Choroid plexus epithelial cell (primary cell): Measurements from ENCODE around the gene TARP.
"Not testable (repeated sequence)": the region's sequence is repeated elsewhere in the genome, so short reads cannot be mapped to it uniquely, and the experiment has no call there.

Source experiments
- DNase-seq: peaks from one replicate; pipeline ENCODE4 v3.0.0-alpha.2; 2010; ENCODE audit warnings: low read depth
- H3K4me3 ChIP-seq: 2 replicates; pipeline ENCODE4 v1.5.1; 2011; ENCODE audit warnings: low read depth, mild to moderate bottlenecking, control low read depth, low read length, moderate library complexity
- CTCF ChIP-seq: conservative IDR thresholded peaks from 2 replicates; pipeline ENCODE4 v1.5.1; 2011; ENCODE audit warnings: low read depth, mild to moderate bottlenecking, control low read depth, inconsistent platforms, low read length, moderate library complexity

TARP gene

DNA sequence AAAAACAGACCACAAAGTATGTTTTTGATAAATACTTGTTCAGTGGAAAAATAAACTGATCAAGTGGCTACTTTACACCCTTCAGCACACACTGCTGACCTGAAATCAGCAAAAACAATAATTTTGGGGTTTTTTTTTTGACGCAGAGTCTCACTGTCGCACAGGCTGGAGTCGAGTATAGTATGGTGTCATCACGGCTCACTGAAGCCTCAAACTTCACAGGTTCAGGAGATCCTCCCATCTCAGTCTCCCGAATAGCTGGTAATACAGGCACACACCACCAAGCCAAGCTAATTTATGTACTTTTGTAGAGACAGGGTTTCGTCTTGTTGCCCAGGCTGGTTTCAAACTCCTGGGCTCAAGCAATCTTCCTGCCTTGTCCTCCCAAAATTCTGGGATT, 30.6 kb downstream of the TARP start:
- no peak for TF ChIP-seq CTCF
- DNase-seq = no peak

DNA sequence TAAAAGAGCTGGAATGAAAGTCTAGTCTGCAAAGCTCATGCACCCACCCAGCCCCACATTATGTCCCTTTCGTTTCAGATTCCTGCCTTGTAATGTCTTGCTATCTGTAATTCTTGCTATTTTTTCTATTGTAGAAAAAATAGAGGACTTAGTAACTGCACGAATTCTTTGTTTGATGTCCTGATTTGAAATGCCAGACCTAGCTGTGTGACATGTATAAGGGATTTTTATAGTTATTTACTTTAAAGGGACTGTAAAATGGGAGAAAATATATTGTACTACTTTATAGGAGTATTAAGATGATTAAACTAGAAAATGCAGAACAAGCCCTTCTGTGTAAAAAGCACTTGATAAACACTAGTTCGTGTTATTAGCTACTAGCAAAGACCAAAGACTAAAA, 32.4 kb downstream of the TARP start:
- no peak for DNase-seq
- no peak overlapping the region for H3K4me3 ChIP-seq
- TF ChIP-seq CTCF = no peak

More for the DNA sequence above, 30.6 kb downstream of the TARP start:
- no peak overlapping the region for H3K4me3 ChIP-seq

- not testable (repeated sequence) for DNase-seq, H3K4me3 ChIP-seq
Measured at GRCh38 chr7:38239129-38239528, 34.3 kb downstream of the TARP start.

DNA sequence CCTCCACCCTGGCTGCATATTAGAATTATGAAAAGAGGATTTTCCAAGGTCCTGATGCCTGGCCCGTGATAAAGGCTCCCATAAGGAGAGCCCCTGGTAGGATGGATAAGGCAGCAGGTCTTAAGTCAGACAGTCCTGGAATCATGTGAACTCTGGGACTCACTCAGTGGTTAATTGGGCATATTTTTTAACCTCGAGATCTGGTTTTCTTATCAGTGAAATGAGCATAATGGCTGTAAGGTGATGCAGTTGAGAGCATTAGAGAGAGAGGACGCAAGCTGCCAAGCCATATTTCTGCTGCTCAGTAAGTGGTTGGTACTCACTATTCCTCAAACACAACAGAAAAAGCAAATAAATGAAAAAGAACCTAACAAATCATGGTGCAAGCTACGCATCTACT, 37.8 kb downstream of the TARP start:
- DNase-seq = no peak
- no peak overlapping the region for H3K4me3 ChIP-seq

GRCh38 chr7:38234759-38235158, 38.7 kb downstream of the TARP start:
- H3K4me3 ChIP-seq, DNase-seq: not testable (repeated sequence)

More for the DNA sequence above, 37.8 kb downstream of the TARP start:
- TF ChIP-seq CTCF = no peak

DNA sequence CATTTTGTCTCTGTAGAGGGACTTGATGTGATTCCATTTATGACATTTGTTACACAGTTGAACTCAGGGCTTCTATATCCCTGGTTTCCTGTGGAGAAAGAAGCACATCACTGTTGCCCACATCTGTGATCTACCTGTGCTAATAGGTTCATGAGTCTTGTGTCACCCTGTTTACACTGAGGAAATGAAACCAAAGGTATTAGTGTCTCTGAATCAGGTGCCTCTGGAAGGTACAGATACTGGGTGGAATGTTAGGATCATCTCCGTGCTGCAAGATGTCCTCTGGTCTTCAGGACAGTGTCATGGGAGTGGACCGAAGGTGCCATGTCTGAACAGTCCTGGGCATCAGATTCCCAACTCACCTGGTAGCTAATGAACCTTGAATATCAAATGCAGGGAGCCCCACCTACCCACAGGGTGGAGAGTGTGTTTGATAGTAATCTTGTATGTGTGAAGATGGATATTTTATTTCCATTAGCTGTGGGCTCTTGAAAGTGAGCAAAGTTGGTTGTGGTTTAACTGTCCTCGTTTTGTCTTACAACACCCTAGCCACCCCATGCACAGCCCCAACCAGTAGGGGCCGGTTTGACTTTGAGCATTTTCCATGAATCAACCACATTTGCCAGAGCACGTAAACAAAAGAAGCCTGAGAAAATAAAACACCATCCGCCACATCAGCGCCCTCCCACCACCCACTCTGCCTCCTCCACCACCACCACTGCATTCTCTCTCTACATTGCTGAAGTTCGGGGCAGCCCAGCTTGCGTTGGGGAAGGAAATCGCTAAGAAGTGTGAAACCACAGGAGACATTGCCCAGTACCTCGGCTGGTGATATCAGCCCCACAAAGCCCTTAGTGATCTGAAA, 40.7 kb downstream of the TARP start:
- no peak for TF ChIP-seq CTCF
- DNase-seq = peak; percentile 51
- no peak overlapping the region for H3K4me3 ChIP-seq

DNA sequence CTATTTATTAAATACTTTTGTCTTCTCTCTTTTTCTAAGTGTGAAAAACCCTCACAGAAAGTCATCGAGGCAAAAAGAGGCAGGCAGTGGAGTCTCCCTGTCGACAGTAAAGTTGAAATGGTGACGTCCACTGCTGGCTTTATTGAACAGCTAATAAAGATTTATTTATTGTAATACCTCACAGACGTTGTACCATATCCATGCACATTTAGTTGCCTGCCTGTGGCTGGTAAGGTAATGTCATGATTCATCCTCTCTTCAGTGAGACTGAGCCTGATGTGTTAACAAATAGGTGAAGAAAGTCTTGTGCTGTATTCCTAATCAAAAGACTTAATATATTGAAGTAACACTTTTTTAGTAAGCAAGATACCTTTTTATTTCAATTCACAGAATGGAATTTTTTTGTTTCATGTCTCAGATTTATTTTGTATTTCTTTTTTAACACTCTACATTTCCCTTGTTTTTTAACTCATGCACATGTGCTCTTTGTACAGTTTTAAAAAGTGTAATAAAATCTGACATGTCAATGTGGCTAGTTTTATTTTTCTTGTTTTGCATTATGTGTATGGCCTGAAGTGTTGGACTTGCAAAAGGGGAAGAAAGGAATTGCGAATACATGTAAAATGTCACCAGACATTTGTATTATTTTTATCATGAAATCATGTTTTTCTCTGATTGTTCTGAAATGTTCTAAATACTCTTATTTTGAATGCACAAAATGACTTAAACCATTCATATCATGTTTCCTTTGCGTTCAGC, 43.4 kb downstream of the TARP start:
- no peak for TF ChIP-seq CTCF
- no peak for DNase-seq
- no peak overlapping the region for H3K4me3 ChIP-seq

DNA sequence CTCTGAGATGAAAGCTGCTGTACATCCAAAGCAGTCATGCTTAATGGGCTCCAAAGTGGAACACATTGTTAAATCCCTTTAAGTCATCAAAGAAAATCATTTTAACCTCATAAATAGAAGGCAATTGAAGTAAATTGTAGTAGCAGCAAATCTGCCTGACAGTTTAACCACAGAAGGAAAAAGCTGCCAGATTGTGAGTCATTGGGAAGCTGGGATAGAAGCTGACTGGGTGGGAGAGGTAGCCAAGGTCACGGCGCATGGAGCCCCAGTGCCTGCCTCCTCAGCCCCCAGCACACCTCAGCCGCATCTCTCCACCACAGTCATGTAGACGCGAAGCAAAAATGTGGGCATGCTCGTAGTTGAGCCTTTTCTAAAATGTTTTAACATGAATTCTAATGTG, 44.0 kb downstream of the TARP start:
- DNase-seq = peak; percentile 53
- no peak for TF ChIP-seq CTCF
- no peak overlapping the region for H3K4me3 ChIP-seq
